Gastroesophageal sphincter (tissue), 4 donors: ENCODE results near the gene XXYLT1. TPM values are rescaled to one million over a fixed set of nuclear protein-coding genes. Genes with fewer than 3 reads are reported as not detected.
A peak's percentile ranks its signal among the peaks of the same experiment; 100 is the strongest.

Experiments used
- ATAC-seq: fragments of 150-250 bp; one replicate; pipeline ENCODE4 v1.9.1; 2016; ENCODE audit warnings: mild to moderate bottlenecking, moderate library complexity
- H3K27ac ChIP-seq, 4 donors: fragments of 200-600 bp; sonication (generic) in 3 of 4; 1 replicate in 3 of 4; 2 replicates in 1 of 4; pipeline ENCODE4 v1.5.1; 2016 to 2019
- H3K27me3 ChIP-seq: fragments of 200-600 bp; sonication (generic); one replicate; pipeline ENCODE4 v1.5.1; 2019
- H3K36me3 ChIP-seq, 2 donors: fragments of 200-600 bp; sonication (generic); one replicate each; pipeline ENCODE4 v1.5.1; 2019; ENCODE audit warnings: control low read depth in 1 of 2
- H3K4me1 ChIP-seq, 3 donors: fragments of 200-600 bp; sonication (generic); 1 replicate in 2 of 3; 2 replicates in 1 of 3; pipeline ENCODE4 v1.5.1; 2016 to 2019; ENCODE audit warnings: control low read depth in 2 of 3
- H3K4me3 ChIP-seq, 2 donors: fragments of 200-600 bp; sonication (generic); one replicate each; pipeline ENCODE4 v1.5.1; 2019; ENCODE audit warnings: mild to moderate bottlenecking in 1 of 2, moderate library complexity in 1 of 2
- H3K9me3 ChIP-seq, 3 donors: fragments of 200-600 bp; sonication (generic); one replicate each; pipeline ENCODE4 v1.5.1; 2017 to 2019; ENCODE audit warnings: control low read depth in 2 of 3
- EP300 ChIP-seq: sonication (generic); formaldehyde crosslinking; IDR thresholded peaks from one replicate; pipeline ENCODE4 v1.6.1; 2017; ENCODE audit warnings: antibody characterized with exemption, mild to moderate bottlenecking
- POLR2A ChIP-seq, 2 donors: fragments of 450-650 bp; IDR thresholded peaks; one replicate each; pipeline ENCODE4 v1.6.1; 2017; ENCODE audit warnings: antibody characterized with exemption in 2 of 2, mild to moderate bottlenecking in 2 of 2, moderate library complexity in 1 of 2
- POLR2AphosphoS5 ChIP-seq: sonication (generic); formaldehyde crosslinking; IDR thresholded peaks from one replicate; pipeline ENCODE4 v1.6.1; 2017; ENCODE audit warnings: antibody characterized with exemption
- WGBS, 2 donors: methylation state at CpG; one replicate each; pipeline ENCODE4 v1.1.5; 2018; ENCODE audit warnings: low coverage in 1 of 2; 5-methylcytosine and 5-hydroxymethylcytosine counted together
- total RNA-seq, 4 donors: library from RNA; depleted of rRNA; stranded (reverse); fragments of >200 nt; gene quantifications; one replicate each; pipeline ENCODE4 v1.1.0, GENCODE V29; 2016
- TF ChIP-seq, protein P1 (sequence below), 4 experiments: fragments of 200-600 bp in 2 of 4; fragments of 450-650 bp in 2 of 4; sonication (generic) in 1 of 4; IDR thresholded peaks; one replicate each; pipeline ENCODE4 v1.5.1; 2017 to 2019; ENCODE audit warnings: antibody characterized with exemption in 4 of 4, mild to moderate bottlenecking in 2 of 4, moderate library complexity in 2 of 4

XXYLT1 gene
- total RNA-seq, 4 donors from 2014 or later, result 10.1 to 14.0 (median 12.5) TPM

GRCh38 chr3:195153653-195154052 lies 117.3 kb downstream of the XXYLT1 start:
- Histone ChIP-seq H3K4me1 (peaks cover 8 to 92% (median 30%) of the 10 kb centered on the region in 3 donors), H3K4me3 (no peak overlapping the region), H3K27me3 (no peaks in the 10 kb centered on the region), H3K27ac (peak overlapping the region; percentile 72 to 88 (median 86)), H3K9me3 (no peaks in the 10 kb centered on the region), H3K36me3 (no peaks in the 10 kb centered on the region)
- TF ChIP-seq, protein P1, sequence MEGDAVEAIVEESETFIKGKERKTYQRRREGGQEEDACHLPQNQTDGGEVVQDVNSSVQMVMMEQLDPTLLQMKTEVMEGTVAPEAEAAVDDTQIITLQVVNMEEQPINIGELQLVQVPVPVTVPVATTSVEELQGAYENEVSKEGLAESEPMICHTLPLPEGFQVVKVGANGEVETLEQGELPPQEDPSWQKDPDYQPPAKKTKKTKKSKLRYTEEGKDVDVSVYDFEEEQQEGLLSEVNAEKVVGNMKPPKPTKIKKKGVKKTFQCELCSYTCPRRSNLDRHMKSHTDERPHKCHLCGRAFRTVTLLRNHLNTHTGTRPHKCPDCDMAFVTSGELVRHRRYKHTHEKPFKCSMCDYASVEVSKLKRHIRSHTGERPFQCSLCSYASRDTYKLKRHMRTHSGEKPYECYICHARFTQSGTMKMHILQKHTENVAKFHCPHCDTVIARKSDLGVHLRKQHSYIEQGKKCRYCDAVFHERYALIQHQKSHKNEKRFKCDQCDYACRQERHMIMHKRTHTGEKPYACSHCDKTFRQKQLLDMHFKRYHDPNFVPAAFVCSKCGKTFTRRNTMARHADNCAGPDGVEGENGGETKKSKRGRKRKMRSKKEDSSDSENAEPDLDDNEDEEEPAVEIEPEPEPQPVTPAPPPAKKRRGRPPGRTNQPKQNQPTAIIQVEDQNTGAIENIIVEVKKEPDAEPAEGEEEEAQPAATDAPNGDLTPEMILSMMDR (IDR thresholded peaks at IDR 0.05), result no peak
- no peak for TF ChIP-seq POLR2AphosphoS5
- no peak for TF ChIP-seq POLR2A (IDR thresholded peaks at IDR 0.05)
- TF ChIP-seq EP300, result no peak
- 25 to 47% methylated on average over 2 to 4 of the region's 8 CpGs for WGBS, 2 donors
- no peak for ATAC-seq

DNA sequence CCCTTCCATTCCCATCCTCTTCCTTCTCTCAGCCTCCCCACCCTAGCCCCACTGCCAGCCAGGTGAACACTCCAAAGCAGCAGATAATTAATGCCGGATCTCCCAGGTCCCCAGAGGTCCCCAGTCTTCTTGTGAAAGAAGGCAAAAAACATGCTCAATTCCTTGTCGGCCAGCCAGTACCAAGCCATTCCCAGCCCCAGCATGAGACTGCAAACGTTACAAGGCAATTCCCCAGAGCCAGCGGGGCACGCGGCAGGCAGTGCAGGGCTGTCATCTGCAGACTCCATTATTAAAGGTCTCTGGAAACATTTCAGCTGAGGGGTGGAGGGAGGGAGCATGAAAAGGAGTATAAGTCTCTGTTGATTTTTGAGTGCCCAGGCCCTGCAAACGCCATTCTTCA lies 117.8 kb downstream of the XXYLT1 start:
- TF ChIP-seq EP300, result no peak
- TF ChIP-seq POLR2AphosphoS5, result peak; percentile 43
- TF ChIP-seq, protein P1 (IDR thresholded peaks at IDR 0.05), result no peak
- TF ChIP-seq POLR2A (IDR thresholded peaks at IDR 0.05), result no peak
- 23 to 25% methylated on average over 1 to 2 of the region's 7 CpGs for WGBS, 2 donors
- ATAC-seq, result peak; percentile 21
- Histone ChIP-seq H3K27me3 (no peaks in the 10 kb centered on the region), H3K27ac (peak overlapping the region; percentile 72 to 88 (median 86)), H3K36me3 (no peaks in the 10 kb centered on the region), H3K4me1 (peaks cover 8 to 92% (median 30%) of the 10 kb centered on the region in 3 donors), H3K4me3 (no peak overlapping the region), H3K9me3 (no peaks in the 10 kb centered on the region)

- TF ChIP-seq POLR2A (IDR thresholded peaks at IDR 0.05) (no peak), EP300 (no peak), POLR2AphosphoS5 (no peak)
- TF ChIP-seq, protein P1 (IDR thresholded peaks at IDR 0.05), result no peak
- Histone ChIP-seq H3K27ac (peak overlapping the region; percentile 72 to 88 (median 86)), H3K27me3 (no peaks in the 10 kb centered on the region), H3K4me3 (no peak overlapping the region), H3K36me3 (no peaks in the 10 kb centered on the region), H3K9me3 (no peaks in the 10 kb centered on the region), H3K4me1 (peaks cover 8 to 88% (median 30%) of the 10 kb centered on the region in 3 donors)
- no peak for ATAC-seq
- 58 to 60% methylated on average over 5 to 11 of the region's 11 CpGs for WGBS, 2 donors
Observed at GRCh38 chr3:195151866-195152541, 119.0 kb downstream of the XXYLT1 start.

DNA sequence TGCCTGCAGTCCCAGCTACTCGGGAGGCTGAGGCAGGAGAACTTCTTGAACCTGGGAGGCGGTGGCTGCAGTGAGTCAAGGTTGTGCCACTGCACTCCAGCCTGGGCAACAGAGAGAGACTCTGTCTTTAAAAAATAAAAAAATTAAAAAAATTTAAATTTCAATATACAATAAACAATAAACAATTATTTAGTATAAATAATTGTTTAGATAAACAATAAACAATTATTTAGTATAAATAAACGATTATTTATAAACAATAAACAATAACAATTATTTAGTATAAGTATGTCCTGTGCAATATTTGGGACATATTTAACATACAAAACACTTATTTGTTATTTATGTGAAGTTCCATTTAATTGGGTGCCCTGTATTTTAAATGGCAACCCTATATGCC lies 119.6 kb downstream of the XXYLT1 start:
- Histone ChIP-seq H3K27ac (peak overlapping the region in 3 of 4 donors; percentile 85 to 88 (median 86)), H3K36me3 (no peaks in the 10 kb centered on the region), H3K4me1 (peaks cover 8 to 83% (median 30%) of the 10 kb centered on the region in 3 donors), H3K9me3 (no peaks in the 10 kb centered on the region), H3K27me3 (no peaks in the 10 kb centered on the region), H3K4me3 (no peak overlapping the region)
- TF ChIP-seq, protein P1 (IDR thresholded peaks at IDR 0.05), result no peak
- ATAC-seq, result no peak
- 17 to 71% methylated on average over 1 to 3 of the region's 3 CpGs for WGBS, 2 donors
